H7 (cell line): ENCODE measurements around the gene RPL38. TPM values are rescaled to one million over a fixed set of nuclear protein-coding genes. Genes with fewer than 3 reads are reported as not detected.
A peak's percentile ranks its signal among the peaks of the same experiment; 100 is the strongest.

ENCODE experiments used
- DNase-seq: peaks from one replicate; pipeline ENCODE4 v3.0.0; 2012
- H3K27me3 ChIP-seq: 2 replicates; pipeline ENCODE4 v1.6.0; 2011; ENCODE audit warnings: mild to moderate bottlenecking, low read length; ENCODE audit not compliant: control insufficient read depth, insufficient read depth
- H3K36me3 ChIP-seq: replicated peaks from 2 replicates; pipeline ENCODE4 v1.5.1; 2011; ENCODE audit warnings: low read length; ENCODE audit not compliant: control insufficient read depth, insufficient read depth
- H3K4me3 ChIP-seq: 2 replicates; pipeline ENCODE4 v1.5.1; 2011; ENCODE audit warnings: low read depth, mild to moderate bottlenecking, control low read depth, low read length, moderate library complexity; ENCODE audit not compliant: insufficient read depth
- total RNA-seq: library from RNA; depleted of rRNA; stranded (reverse); fragments of >200 nt; shearing (Covaris generic); gene quantifications from 2 replicates; pipeline ENCODE4 v1.2.3, GENCODE V29; 2014

Gene RPL38
- total RNA-seq, 1 experiment from 2014 or later, result 1,534 TPM

GRCh38 chr17:74194682-74195081 lies 8.8 kb upstream of the RPL38 start:
- no peak overlapping the region for H3K4me3 ChIP-seq
- H3K27me3 ChIP-seq, result no peaks in the 10 kb centered on the region; the same call in 1 of the 2 replicates
- DNase-seq, result peak; percentile 16

GRCh38 chr17:74196541-74197317 lies 6.7 kb upstream of the RPL38 start:
- H3K27me3 ChIP-seq, result peaks cover 13% of the 10 kb centered on the region
- no peaks in the 10 kb centered on the region for H3K36me3 ChIP-seq
- peak; percentile 55 for DNase-seq
- H3K4me3 ChIP-seq, result no peak overlapping the region

More at GRCh38 chr17:74194682-74195081, 8.8 kb upstream of the RPL38 start:
- H3K36me3 ChIP-seq, result no peaks in the 10 kb centered on the region

GRCh38 chr17:74197801-74198200 lies 5.7 kb upstream of the RPL38 start:
- DNase-seq, result no peak
- Histone ChIP-seq H3K36me3 (no peaks in the 10 kb centered on the region), H3K4me3 (no peak overlapping the region), H3K27me3 (peaks cover 14% of the 10 kb centered on the region)

GRCh38 chr17:74198694-74199093 lies 4.8 kb upstream of the RPL38 start:
- Histone ChIP-seq H3K36me3 (no peaks in the 10 kb centered on the region), H3K27me3 (peaks cover 14% of the 10 kb centered on the region)

DNA sequence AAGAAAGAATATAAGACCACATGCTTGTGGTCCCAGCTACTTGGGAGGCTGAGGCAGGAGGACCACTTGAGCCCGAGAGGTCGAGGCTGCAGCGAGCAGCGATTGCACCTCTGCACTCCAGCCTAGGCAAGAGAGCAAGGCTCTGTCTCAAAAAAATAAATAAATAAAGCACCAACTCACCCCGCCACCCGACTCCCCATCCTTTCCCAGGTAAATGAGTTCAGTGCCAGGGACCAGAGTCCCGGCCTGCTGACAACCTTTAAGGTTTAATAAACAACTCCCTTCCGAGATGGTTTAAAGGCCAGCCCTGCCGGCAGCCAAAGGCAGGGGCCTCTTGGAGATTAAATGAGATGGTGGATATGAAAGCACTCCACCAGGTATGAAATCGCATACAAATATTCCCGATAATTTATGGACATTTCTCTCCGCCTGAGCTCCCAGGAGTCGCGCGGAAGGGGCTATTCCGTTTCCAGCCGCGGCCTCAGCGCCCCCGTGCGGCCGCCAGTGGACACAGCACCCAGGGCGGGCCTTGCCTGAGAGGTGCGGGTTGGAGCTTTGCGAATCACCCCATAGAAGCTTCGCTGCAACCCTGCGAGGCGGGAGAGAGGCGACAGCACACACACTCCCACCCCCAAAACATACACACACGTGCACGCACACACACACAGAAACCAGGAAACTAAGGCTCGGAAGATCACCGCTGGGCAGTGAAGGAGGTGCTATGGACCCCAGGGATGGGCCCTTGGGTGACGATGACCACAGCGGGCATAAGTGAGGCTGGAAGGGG lies 4.0 kb upstream of the RPL38 start:
- peak; percentile 95 for DNase-seq
- peak overlapping the region; percentile 29 for H3K4me3 ChIP-seq
- H3K27me3 ChIP-seq, result peaks cover 14% of the 10 kb centered on the region
- no peaks in the 10 kb centered on the region for H3K36me3 ChIP-seq

More at GRCh38 chr17:74198694-74199093, 4.8 kb upstream of the RPL38 start:
- H3K4me3 ChIP-seq, result no peak overlapping the region
- no peak for DNase-seq

GRCh38 chr17:74200112-74200511 lies 3.4 kb upstream of the RPL38 start:
- DNase-seq, result no peak
- H3K27me3 ChIP-seq, result peaks cover 14% of the 10 kb centered on the region
- H3K36me3 ChIP-seq, result peaks cover under 1% of the 10 kb centered on the region
- H3K4me3 ChIP-seq, result peak overlapping the region; percentile 29

- peaks cover 14% of the 10 kb centered on the region for H3K27me3 ChIP-seq
- H3K4me3 ChIP-seq, result no peak overlapping the region
- no peak for DNase-seq
- H3K36me3 ChIP-seq, result peaks cover 9% of the 10 kb centered on the region
Measured at GRCh38 chr17:74201250-74201649, 2.2 kb upstream of the RPL38 start.

GRCh38 chr17:74201948-74202347 lies 1.5 kb upstream of the RPL38 start:
- peaks cover 14% of the 10 kb centered on the region for H3K36me3 ChIP-seq
- H3K4me3 ChIP-seq, result no peak overlapping the region
- peaks cover 14% of the 10 kb centered on the region for H3K27me3 ChIP-seq
- DNase-seq, result no peak

DNA sequence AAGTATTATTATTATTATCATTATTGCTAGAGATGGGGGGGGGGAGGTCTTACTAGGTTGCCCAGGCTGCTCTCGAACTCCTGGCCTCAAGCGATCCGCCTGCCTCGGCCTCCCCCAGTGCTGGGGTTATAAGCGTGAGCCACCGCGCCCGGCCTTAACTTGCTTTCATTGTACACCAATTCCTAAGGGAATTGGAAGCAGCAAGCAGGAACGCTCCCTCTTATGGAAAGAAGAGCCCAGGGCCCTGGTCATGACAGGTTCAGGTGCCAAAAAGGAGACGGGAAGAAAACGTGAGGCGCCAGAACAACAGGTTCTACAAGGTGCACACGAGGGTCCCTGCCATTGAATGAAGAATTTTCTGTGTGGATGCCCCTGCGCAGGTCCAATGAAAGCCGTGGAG lies 540 bp upstream of the RPL38 start:
- no peak for DNase-seq
- Histone ChIP-seq H3K27me3 (peaks cover 14% of the 10 kb centered on the region), H3K36me3 (peaks cover 18% of the 10 kb centered on the region), H3K4me3 (peak overlapping the region; percentile 29)

DNA sequence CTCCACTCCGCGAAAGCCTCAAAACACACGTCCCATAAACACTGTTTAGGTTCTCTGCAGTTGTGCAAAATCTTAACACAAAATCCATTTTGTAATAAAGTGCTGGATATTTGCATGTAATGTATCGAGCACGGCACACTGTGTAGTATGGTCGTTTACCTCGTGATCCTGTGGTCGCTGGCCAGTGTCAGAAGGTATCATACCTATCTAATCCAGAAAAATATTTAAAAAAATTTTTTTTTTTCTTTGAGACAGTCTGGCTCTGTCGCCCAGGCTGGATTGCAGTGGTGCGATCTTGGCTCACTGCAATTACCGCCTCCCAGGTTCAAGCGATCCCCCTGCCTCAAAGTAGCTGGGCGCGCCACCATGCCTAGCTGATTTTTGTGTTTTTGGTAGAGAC lies 996 bp downstream of the RPL38 start:
- H3K27me3 ChIP-seq, result peaks cover 14% of the 10 kb centered on the region
- H3K36me3 ChIP-seq, result peaks cover 28% of the 10 kb centered on the region
- no peak for DNase-seq
- H3K4me3 ChIP-seq, result peak overlapping the region; percentile 91

- no peak for DNase-seq
- Histone ChIP-seq H3K27me3 (peaks cover 12% of the 10 kb centered on the region), H3K4me3 (no peak overlapping the region), H3K36me3 (peaks cover 30% of the 10 kb centered on the region)
Measured at GRCh38 chr17:74205274-74205673, 1.8 kb downstream of the RPL38 start.

DNA sequence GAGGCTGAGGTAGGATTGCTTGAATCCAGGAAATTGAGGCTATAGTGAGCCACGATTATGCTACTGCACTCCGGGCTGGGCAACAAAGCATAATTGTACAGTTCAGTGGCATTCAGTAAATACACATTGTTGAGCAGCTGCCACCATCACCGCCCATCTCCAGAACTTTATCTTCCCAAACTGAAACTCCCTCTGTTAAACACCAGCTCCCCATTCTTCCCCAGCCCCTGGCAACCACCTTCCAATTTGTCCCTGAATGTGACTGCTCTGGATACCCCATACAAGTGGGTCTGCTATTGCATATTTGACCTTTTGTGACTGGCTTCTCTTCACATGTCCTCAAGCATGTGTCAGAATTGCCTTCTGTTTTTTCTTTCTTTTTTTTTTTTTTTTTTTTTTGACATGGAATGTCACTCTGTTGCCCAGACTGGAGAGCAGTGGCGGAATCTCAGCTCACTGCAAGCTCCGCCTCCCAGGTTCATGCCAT lies 2.9 kb downstream of the RPL38 start:
- H3K27me3 ChIP-seq, result peaks cover 2% of the 10 kb centered on the region
- H3K36me3 ChIP-seq, result peaks cover 30% of the 10 kb centered on the region
- no peak overlapping the region for H3K4me3 ChIP-seq
- no peak for DNase-seq

DNA sequence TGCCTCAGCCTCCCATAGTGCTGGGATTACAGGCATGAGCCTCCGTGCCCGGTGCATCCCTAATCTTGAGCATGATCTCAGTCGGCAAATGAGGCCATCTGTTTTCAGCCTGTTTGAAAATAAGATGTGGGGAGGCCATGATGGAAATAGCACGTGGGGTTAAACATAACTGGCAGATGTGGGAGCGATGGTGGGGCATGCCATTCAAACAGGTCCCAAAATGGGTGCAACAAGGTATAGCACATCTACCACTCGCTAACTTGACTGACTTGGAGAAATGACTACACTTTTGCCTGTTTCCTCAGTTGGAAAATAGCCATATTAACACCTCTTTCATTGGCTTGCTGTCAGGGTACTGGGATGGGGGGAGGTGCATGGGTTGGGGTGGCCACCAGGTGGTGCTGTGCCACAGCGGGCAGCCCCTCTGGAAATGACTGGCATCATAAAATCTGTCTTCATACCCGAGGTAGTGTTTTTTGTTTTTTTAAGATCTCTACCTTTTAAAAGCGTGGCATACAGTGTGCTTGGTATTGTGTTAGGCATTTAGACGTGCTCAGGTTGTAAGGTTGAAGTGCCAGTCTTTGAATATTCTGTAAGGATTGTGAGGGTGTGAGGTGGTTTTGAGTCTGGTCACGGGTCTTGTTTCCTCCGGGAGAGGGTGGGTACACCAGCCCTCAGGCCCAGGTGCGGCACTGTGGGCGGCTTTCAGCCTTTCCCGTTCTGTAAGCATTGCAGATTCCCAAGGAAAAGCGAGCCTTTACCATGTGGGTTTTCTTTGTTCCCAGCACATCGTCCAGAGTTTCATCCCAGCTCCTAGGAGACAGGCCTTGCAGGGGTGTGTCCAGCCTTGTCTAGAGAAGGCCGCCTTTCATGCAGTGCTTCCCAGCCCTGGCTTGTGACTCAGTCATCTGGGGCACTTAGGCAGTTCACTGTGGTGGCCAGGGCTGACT lies 7.0 kb downstream of the RPL38 start:
- DNase-seq, result peak; percentile 87
- peaks cover 19% of the 10 kb centered on the region for H3K27me3 ChIP-seq
- H3K36me3 ChIP-seq, result peaks cover 26% of the 10 kb centered on the region
- H3K4me3 ChIP-seq, result no peak overlapping the region
